Measurements from ENCODE around the gene MAGED2. TPM values are rescaled to one million over a fixed set of nuclear protein-coding genes. Genes with fewer than 3 reads are reported as not detected.

The MAGED2 gene
- total RNA-seq, 1 experiment from 2014 or later, result 153 TPM

DNA sequence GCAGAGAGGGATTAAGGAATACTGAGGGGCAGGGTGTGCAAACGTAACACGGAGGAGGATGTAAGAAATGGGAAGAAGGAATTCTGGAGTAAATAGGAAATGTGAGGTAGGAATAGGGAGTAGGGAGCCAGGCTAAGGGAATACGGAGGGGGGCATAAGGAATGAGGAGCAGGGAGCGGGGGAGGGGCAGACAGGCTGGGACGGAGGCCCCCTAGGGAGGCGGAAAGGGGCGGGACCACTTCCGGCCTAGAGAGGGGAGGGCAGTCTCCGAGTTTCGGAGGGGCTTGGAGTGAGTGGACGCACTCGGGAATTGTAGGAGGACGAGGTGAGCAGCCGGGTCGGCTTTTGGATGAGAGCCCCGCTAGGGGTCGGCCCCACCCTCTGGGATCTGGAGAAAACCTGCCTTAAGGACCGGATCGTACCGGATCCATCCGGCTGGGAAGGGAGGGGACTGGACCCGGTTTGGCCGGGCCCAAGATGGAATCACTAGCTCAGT, 612 bp downstream of the MAGED2 start:
- 0 out of 2 replicates have a peak, but pooled peaks cover 2% of the 10 kb centered on the region for H3K36me3 ChIP-seq
- peak overlapping the region; percentile 68 for H3K4me3 ChIP-seq
- no peaks in the 10 kb centered on the region for H3K27me3 ChIP-seq
- no peaks in the 10 kb centered on the region for H3K4me1 ChIP-seq
- H3K9me3 ChIP-seq (replicated peaks), result no peaks in the 10 kb centered on the region
- DNase-seq, result peak; percentile 76 to 80
- H3K27ac ChIP-seq, result peak overlapping the region; percentile 75

DNA sequence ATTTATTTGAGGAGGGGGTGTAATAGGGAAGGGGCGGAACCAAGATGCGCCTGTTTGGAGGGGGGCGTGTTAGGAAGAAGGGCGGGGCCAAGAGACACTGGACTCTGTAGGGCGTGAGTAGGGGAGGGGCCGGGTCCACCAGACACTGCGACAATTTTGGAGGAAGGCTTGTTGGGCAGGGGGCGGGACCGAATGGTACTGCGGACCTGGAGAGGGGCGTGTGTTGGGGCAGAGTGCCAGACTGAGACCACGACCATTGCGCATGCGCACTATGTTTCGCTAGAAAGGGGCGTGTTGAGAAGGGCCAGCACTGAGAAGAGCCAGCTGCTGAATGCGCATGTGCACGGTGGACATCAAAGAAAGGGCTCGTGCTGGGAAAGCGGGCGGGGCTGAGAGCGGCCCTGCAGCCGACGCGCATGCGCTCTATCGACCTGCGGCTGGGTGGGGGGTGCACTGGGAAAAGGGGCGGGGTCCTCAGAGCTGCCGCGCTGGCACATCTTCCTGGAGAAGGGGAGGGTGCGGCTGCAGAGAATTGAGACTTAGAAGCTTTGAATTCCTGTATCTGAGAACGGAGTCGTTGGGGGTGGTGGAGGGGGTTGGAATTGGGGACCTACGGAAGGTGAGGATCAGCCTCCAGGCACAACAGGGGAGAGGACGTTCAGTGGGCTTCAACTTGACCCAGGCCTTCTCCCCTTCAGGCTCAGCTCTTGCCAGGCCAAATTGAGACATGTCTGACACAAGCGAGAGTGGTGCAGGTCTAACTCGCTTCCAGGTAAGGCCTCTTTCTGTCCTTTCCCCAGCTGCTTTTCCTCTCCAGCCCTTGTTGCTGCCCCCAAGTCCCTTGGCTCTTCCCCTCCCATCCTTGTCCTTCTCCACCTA, 1.3 kb downstream of the MAGED2 start:
- Histone ChIP-seq H3K4me1 (no peaks in the 10 kb centered on the region), H3K27ac (peak overlapping the region; percentile 75), H3K4me3 (peak overlapping the region; percentile 68), H3K36me3 (0 out of 2 replicates have a peak, but pooled peaks cover 2% of the 10 kb centered on the region), H3K27me3 (no peaks in the 10 kb centered on the region), H3K9me3 (replicated peaks) (no peaks in the 10 kb centered on the region)
- DNase-seq, result peak; percentile 92 to 95

DNA sequence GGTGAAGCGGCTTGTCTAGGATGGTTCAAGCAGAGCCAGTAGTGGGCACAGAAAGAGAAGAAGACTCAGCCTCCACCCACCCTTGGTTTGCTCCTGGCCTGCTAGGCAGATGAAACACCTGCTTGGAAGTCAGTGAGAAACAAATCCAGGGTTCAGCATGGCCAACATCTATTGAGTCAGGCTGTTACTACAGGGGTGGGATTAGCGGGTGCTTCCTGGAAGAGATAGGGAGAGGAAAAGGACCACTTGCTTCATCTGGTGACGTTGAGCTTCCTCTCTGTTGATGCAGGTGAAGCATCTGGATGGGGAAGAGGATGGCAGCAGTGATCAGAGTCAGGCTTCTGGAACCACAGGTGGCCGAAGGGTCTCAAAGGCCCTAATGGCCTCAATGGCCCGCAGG, 3.0 kb downstream of the MAGED2 start:
- no peak overlapping the region for H3K4me3 ChIP-seq
- no peaks in the 10 kb centered on the region for H3K4me1 ChIP-seq
- no peak for DNase-seq
- H3K27me3 ChIP-seq, result no peaks in the 10 kb centered on the region
- H3K9me3 ChIP-seq (replicated peaks), result no peaks in the 10 kb centered on the region
- no peak overlapping the region for H3K27ac ChIP-seq
- H3K36me3 ChIP-seq, result 0 out of 2 replicates have a peak, but pooled peaks cover 2% of the 10 kb centered on the region

DNA sequence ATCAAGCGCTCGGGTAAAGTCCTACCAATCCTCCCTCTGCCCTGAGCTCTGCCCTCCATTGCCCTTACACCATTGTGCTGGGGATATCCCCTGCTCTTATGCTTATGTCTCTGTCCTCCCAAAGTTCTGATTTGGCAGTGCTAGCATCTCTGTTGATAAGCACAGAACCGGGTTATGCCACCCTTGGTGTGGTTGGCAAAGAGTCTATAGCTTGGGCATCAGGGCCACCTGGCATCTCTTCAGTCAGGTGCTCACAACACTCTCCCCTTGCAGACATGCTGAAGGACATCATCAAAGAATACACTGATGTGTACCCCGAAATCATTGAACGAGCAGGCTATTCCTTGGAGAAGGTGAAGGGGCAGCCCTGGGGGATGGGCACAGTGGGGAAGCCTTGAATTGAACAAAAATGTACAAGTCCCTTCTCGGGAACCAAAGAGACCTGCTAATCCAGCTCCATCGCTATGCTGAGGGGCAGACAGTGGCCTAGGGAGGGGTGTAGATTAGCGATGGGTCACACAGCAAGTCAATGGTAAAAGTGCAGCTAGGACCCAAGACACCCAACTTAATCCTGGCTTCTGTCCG, 3.8 kb downstream of the MAGED2 start:
- no peak overlapping the region for H3K27ac ChIP-seq
- DNase-seq, result no peak
- no peaks in the 10 kb centered on the region for H3K9me3 ChIP-seq (replicated peaks)
- H3K36me3 ChIP-seq, result 0 out of 2 replicates have a peak, but pooled peaks cover 2% of the 10 kb centered on the region
- H3K4me1 ChIP-seq, result no peaks in the 10 kb centered on the region
- no peaks in the 10 kb centered on the region for H3K27me3 ChIP-seq
- H3K4me3 ChIP-seq, result no peak overlapping the region

DNA sequence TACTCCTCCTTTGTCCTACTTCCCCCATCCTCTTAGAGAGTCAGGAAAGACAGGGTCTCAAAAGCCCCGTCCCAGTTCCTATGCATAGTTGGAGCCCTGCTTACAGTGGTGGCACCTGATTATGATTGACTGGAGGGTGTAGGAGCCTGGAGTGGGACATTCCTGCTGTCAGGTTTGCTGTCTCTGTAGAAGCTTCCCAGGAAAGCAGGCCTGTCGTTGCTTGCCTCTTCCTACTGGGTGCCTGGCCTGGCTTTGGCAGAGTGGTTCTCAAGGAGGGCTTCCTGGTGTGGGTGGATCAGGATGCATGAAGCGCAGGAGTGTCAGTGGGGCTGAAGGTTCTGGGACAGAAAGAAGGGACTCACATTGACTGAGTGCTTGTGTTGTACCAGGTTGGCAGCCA, 4.8 kb downstream of the MAGED2 start:
- H3K36me3 ChIP-seq, result 0 out of 2 replicates have a peak, but pooled peaks cover 2% of the 10 kb centered on the region
- DNase-seq, result no peak
- no peak overlapping the region for H3K4me3 ChIP-seq
- no peak overlapping the region for H3K27ac ChIP-seq
- H3K27me3 ChIP-seq, result no peaks in the 10 kb centered on the region
- H3K9me3 ChIP-seq (replicated peaks), result no peaks in the 10 kb centered on the region
- H3K4me1 ChIP-seq, result no peaks in the 10 kb centered on the region

DNA sequence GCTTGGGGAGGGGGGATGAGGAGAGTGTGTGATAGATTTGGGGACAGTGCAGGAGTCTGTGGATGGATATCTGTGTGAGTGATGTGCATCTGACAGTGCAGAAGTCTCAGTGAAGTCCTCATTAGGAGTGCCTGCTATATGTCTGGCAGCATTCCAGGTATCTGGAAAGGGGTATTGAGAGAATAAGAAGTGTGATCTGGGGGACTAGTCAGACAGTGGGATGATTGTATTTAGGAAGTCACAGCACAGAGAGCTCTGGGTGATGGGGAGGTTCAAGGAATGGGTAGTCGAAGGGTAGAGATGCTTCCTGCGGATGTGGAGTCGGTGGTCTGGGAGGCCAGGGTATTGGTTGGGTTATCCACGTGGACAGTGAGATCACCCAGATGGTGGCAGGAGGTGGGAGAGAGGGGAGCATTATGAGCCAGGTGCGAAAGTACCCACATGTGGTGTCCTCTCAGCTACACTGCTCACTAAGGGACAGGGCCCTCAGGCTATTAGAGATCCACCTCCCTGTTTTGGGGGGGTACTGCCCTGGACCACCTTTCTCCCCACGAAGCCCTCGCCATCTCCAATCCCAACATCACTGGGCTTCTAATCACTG, 9.8 kb downstream of the MAGED2 start:
- Histone ChIP-seq H3K36me3 (no peaks in the 10 kb centered on the region), H3K27ac (no peak overlapping the region), H3K4me1 (no peaks in the 10 kb centered on the region), H3K4me3 (no peak overlapping the region), H3K27me3 (no peaks in the 10 kb centered on the region), H3K9me3 (replicated peaks) (no peaks in the 10 kb centered on the region)
- no peak for DNase-seq

DNA sequence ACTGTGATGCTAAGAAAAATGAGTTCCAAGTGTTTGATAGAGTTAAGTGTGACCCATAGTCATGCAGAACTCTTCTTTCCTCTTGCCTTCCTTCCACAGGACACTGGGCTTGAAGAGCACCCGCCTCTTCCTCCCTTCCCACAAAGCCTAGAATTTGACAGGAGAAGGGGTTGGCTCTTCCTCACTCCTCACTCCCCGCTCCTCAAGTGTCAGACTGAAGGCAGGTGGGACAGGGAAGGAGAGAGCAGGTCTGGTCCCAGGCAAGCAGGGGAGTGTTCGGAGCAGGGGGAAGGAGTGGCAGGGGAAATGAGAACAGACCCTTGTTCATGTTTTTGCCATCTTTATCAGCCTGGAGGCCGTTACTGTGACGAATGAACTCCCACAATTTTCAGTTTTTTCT, 10.7 kb downstream of the MAGED2 start:
- no peak overlapping the region for H3K27ac ChIP-seq
- H3K4me1 ChIP-seq, result no peaks in the 10 kb centered on the region
- H3K36me3 ChIP-seq, result no peaks in the 10 kb centered on the region
- no peaks in the 10 kb centered on the region for H3K9me3 ChIP-seq (replicated peaks)
- H3K4me3 ChIP-seq, result no peak overlapping the region
- no peak for DNase-seq
- no peaks in the 10 kb centered on the region for H3K27me3 ChIP-seq

DNA sequence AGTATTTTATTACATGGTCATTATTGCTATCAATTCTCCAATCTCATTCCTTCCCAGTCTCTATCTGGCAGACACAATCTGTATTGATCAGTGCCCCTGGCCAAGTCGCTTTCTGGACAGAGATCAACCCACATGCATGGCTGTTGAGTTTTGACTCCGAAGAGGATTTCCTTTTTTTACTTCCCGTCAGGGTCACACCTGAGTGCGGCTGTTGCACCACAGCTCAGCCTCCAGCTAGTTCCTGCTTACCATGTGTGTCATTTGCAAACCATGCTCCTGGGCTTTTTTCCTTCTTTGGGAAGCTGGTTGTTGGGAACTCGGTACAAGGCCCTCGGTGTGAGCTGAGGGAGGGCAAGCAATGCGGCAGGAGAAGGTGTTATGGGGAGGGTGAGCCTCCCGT, 11.7 kb downstream of the MAGED2 start:
- H3K4me1 ChIP-seq, result no peaks in the 10 kb centered on the region
- no peak overlapping the region for H3K4me3 ChIP-seq
- no peaks in the 10 kb centered on the region for H3K36me3 ChIP-seq
- H3K27me3 ChIP-seq, result no peaks in the 10 kb centered on the region
- DNase-seq, result no peak
- no peak overlapping the region for H3K27ac ChIP-seq
- no peaks in the 10 kb centered on the region for H3K9me3 ChIP-seq (replicated peaks)

DNA sequence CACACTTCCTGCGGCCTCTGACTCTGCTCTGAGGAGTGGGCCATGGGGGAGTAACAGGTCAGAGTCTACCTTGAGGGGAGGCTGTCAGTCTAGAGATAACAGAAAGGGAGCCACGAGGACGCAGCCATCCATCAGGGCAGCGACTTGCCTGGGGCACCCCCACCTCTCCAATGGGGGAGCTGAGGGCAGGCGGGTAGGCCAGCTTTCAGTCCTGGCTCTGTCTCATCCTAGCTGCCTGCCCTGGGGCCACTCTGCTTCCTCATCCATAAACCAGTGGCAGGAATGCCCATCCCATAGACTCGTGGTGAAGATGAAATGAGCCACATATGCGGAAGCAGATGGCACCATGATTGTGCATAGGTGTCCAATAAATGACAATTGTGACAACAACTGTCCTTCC, 13.2 kb downstream of the MAGED2 start:
- Histone ChIP-seq H3K4me1 (no peaks in the 10 kb centered on the region), H3K9me3 (replicated peaks) (no peaks in the 10 kb centered on the region), H3K27me3 (no peaks in the 10 kb centered on the region), H3K27ac (no peak overlapping the region), H3K36me3 (no peaks in the 10 kb centered on the region), H3K4me3 (no peak overlapping the region)
- DNase-seq, result no peak

DNA sequence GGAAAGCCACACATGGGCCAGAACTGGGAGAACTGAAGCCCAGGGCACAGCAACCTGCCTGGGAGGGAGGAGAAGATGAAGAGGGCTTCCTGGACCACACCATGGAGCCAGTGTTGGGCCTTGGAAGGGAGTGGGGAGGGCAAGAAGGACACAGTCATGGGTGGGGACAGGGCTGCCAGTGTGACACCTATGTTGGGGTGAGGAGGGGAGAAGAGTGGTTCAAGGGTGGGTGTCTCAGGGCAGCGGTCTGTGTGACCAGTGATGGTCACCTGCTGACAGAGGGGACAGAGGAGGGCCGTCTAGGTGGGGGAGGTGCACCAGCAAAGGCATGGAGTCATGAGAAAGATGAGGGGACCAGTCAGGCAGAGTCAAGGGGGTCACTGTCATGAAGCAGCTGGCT, 13.8 kb downstream of the MAGED2 start:
- Histone ChIP-seq H3K27me3 (no peaks in the 10 kb centered on the region), H3K27ac (no peak overlapping the region), H3K36me3 (no peaks in the 10 kb centered on the region), H3K4me3 (no peak overlapping the region), H3K4me1 (no peaks in the 10 kb centered on the region), H3K9me3 (replicated peaks) (no peaks in the 10 kb centered on the region)
- no peak for DNase-seq

DNA sequence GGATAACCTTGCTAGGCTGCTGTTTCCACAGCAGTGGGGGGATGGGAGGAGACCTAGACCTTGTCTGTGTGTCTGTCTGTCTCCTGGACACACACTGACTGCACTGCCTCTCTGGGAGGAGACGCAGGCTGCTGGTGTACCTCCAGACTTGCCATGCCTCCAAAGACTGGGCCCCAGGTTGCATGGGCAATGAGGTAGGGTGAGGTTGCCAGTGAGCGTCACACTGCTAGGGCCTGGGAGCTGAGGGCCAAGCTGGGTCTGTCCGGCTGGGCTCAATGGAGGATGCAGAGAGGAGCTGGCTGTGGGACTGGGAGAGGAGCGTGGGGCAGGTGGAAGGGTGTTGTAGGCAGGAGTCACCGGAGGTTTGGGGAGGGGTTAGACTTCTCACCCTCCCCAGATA, 16.6 kb downstream of the MAGED2 start:
- no peaks in the 10 kb centered on the region for H3K9me3 ChIP-seq (replicated peaks)
- DNase-seq, result peak in 1 of 2 experiments; percentile 34
- no peaks in the 10 kb centered on the region for H3K36me3 ChIP-seq
- no peak overlapping the region for H3K27ac ChIP-seq
- no peaks in the 10 kb centered on the region for H3K4me1 ChIP-seq
- no peaks in the 10 kb centered on the region for H3K27me3 ChIP-seq
- no peak overlapping the region for H3K4me3 ChIP-seq

DNA sequence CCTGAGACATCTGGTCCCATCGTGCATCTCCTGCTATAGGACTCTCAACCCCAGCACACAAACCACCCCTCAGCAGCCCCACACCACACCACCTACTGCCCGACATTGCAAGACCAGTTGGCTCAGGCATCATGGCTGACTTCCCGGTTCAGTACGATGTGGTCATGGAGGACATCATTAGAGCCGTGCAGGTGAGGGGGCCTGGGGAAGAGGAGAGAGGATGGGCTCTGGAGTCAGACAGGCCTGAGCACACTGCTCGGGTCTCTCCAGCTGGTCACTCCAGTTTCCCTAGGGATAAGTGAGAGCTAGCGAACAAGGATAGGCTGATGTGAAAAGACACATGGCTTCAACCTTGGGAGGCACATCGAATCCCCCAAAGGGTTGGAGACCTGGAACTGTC, 17.2 kb downstream of the MAGED2 start:
- no peak overlapping the region for H3K27ac ChIP-seq

DNA sequence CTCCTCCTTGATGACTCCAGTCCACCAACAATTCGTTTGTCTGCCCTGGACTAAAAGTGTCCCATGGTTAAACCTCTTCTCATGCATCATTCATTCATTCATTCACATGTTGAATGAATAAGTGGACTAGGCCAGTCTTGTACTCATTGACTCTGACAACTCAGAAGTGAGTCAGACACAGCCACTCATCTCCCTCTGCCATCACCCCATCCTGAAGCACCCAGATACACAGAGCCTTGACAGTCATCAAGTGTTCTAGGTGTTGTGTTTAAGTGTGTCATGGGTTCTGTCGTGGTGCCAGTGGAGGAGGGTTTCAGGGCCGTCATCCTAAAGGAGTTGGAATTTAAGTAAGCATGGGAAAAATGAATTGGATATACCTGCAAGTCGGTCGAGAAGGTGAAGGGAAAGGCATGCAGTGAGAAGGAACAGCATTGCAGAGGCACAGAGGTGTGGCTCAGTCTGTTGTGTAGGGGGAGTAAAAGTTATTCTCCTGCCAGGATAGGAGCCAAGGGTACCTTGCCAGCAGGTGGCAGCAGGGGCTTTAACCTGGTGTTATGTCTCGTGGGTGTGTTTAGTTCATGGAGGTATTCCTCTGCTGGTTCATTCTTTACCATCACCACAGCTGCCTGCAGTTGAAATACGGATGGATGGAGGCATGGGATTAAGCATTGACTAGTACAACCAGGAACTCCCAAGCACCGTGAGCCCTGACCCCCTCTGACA, 18.3 kb downstream of the MAGED2 start:
- Histone ChIP-seq H3K27me3 (no peaks in the 10 kb centered on the region), H3K4me1 (no peaks in the 10 kb centered on the region), H3K36me3 (no peaks in the 10 kb centered on the region), H3K27ac (no peak overlapping the region), H3K4me3 (no peak overlapping the region), H3K9me3 (replicated peaks) (no peaks in the 10 kb centered on the region)
- no peak for DNase-seq

More for the DNA sequence above, 17.2 kb downstream of the MAGED2 start:
- no peaks in the 10 kb centered on the region for H3K27me3 ChIP-seq
- H3K9me3 ChIP-seq (replicated peaks), result no peaks in the 10 kb centered on the region
- H3K4me3 ChIP-seq, result no peak overlapping the region
- H3K36me3 ChIP-seq, result no peaks in the 10 kb centered on the region
- no peak for DNase-seq
- H3K4me1 ChIP-seq, result no peaks in the 10 kb centered on the region

DNA sequence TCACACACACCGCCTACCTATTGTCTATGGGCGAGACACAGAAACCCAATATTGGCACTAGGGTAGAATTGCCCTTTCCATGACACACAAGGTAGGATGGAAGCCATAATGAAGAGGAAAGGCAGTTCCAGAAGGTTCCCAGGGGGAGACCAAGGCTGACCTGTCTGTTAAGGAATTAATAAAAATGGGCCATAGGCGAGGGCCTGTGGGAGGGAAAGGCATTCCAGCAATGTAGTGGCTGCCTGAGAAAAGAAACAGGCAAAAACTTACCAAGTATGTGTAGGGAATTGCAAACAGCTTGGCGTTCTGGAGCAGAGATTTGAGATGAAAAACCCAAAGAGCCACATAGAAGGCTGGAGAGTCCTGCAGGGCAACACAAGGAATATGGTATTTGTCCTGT, 19.1 kb downstream of the MAGED2 start:
- Histone ChIP-seq H3K36me3 (no peaks in the 10 kb centered on the region), H3K9me3 (replicated peaks) (no peaks in the 10 kb centered on the region), H3K27ac (no peak overlapping the region), H3K27me3 (no peaks in the 10 kb centered on the region), H3K4me1 (no peaks in the 10 kb centered on the region), H3K4me3 (no peak overlapping the region)
- no peak for DNase-seq

DNA sequence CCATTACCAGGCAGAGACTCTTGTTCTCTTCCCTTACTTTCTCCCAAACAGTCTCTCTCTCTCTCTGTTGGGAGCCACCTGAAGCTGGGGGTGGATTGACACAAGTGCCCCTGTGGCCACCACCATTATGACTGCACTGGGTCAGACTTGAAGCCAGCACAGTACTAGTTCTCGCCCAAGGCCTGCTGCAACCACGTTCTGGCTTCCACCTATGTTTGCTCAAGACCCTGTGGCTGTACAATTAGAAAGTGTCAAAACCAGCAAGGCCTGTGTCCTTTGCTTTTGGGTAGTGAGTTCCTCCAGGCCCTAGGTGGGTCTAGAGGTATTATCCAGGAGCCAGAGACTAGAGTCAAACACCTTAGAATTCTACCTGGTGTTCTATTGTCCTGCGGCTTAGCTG, 31.0 kb downstream of the MAGED2 start:
- no peak overlapping the region for H3K4me3 ChIP-seq
- H3K9me3 ChIP-seq (replicated peaks), result no peaks in the 10 kb centered on the region
- H3K27me3 ChIP-seq, result no peaks in the 10 kb centered on the region
- H3K27ac ChIP-seq, result no peak overlapping the region
- no peaks in the 10 kb centered on the region for H3K4me1 ChIP-seq
- H3K36me3 ChIP-seq, result no peaks in the 10 kb centered on the region
- DNase-seq, result no peak
